Stimulated activated CD4-positive, alpha-beta T cell treated with anti-CD3 and anti-CD28 coated beads, Interleukin-4, amount 100 ng/mL, for 48 hours (primary cell): ENCODE measurements around the gene DLEU7.

Experiments used
- DNase-seq, 2 donors: peaks; one replicate each; pipeline ENCODE4 v3.0.0-alpha.2; 2020; ENCODE audit warnings: low read depth in 2 of 2

The DLEU7 gene

GRCh38 chr13:50842990-50843256, 569 bp downstream of the DLEU7 start:
- DNase-seq = no peak

GRCh38 chr13:50842251-50842989, 1.1 kb downstream of the DLEU7 start:
- no peak for DNase-seq

GRCh38 chr13:50841786-50842185, 1.7 kb downstream of the DLEU7 start:
- DNase-seq = no peak

GRCh38 chr13:50840284-50840683, 3.2 kb downstream of the DLEU7 start:
- no peak for DNase-seq

GRCh38 chr13:50839828-50840227, 3.7 kb downstream of the DLEU7 start:
- DNase-seq = no peak

GRCh38 chr13:50838701-50839100, 4.8 kb downstream of the DLEU7 start:
- DNase-seq = no peak

GRCh38 chr13:50838031-50838430, 5.5 kb downstream of the DLEU7 start:
- no peak for DNase-seq

- no peak for DNase-seq
These were observed 12.0 kb downstream of the DLEU7 start for GRCh38 chr13:50831512-50831911.

GRCh38 chr13:50829896-50830295, 13.6 kb downstream of the DLEU7 start:
- DNase-seq = no peak

- no peak for DNase-seq
These were observed 14.3 kb downstream of the DLEU7 start for GRCh38 chr13:50829226-50829625.

GRCh38 chr13:50826035-50826434, 17.5 kb downstream of the DLEU7 start:
- no peak for DNase-seq

GRCh38 chr13:50812242-50812641, 31.2 kb downstream of the DLEU7 start:
- no peak for DNase-seq

- no peak for DNase-seq
These were observed 32.5 kb downstream of the DLEU7 start for GRCh38 chr13:50810998-50811397.

- DNase-seq = no peak
These were observed 33.0 kb downstream of the DLEU7 start for GRCh38 chr13:50810468-50810867.

GRCh38 chr13:50809133-50810090, 34.1 kb downstream of the DLEU7 start:
- DNase-seq = no peak

GRCh38 chr13:50805805-50806204, 37.7 kb downstream of the DLEU7 start:
- DNase-seq = no peak

- DNase-seq = peak; percentile 38 to 46
These were observed 42.2 kb downstream of the DLEU7 start for GRCh38 chr13:50801087-50801931.

GRCh38 chr13:50800091-50800739, 43.3 kb downstream of the DLEU7 start:
- DNase-seq = no peak

GRCh38 chr13:50798923-50799322, 44.6 kb downstream of the DLEU7 start:
- DNase-seq = no peak

- DNase-seq = no peak
These were observed 46.4 kb downstream of the DLEU7 start for GRCh38 chr13:50797091-50797490.

- no peak for DNase-seq
These were observed 47.0 kb downstream of the DLEU7 start for GRCh38 chr13:50796463-50796862.

- no peak for DNase-seq
These were observed 49.3 kb downstream of the DLEU7 start for GRCh38 chr13:50794226-50794625.
